ENCODE measurements around the gene NUDT3. TPM values are rescaled to one million over a fixed set of nuclear protein-coding genes. Genes with fewer than 3 reads are reported as not detected.
"Not testable (repeated sequence)": the region's sequence is repeated elsewhere in the genome, so short reads cannot be mapped to it uniquely, and the experiment has no call there.

Gene NUDT3
- polyA plus RNA-seq, 10 donors = 18.9 to 32.8 (median 24.2) TPM

- DNase-seq = no peak
These were observed 46.0 kb downstream of the NUDT3 start for GRCh38 chr6:34346175-34347119.

GRCh38 chr6:34343806-34344205 lies 48.7 kb downstream of the NUDT3 start:
- no peak for DNase-seq

GRCh38 chr6:34342247-34342646 lies 50.2 kb downstream of the NUDT3 start:
- no peak for DNase-seq

- no peak for DNase-seq
These were observed 50.9 kb downstream of the NUDT3 start for GRCh38 chr6:34341481-34341971.

- DNase-seq = no peak
These were observed 51.5 kb downstream of the NUDT3 start for GRCh38 chr6:34340906-34341480.

GRCh38 chr6:34340394-34340793 lies 52.1 kb downstream of the NUDT3 start:
- DNase-seq = no peak

- no peak for DNase-seq
These were observed 52.5 kb downstream of the NUDT3 start for GRCh38 chr6:34339971-34340370.

GRCh38 chr6:34339432-34339831 lies 53.0 kb downstream of the NUDT3 start:
- no peak for DNase-seq

GRCh38 chr6:34338811-34339210 lies 53.7 kb downstream of the NUDT3 start:
- DNase-seq = no peak

- no peak for DNase-seq
These were observed 54.1 kb downstream of the NUDT3 start for GRCh38 chr6:34338377-34338776.

GRCh38 chr6:34334796-34335416 lies 57.6 kb downstream of the NUDT3 start:
- no peak for DNase-seq

GRCh38 chr6:34333858-34334257 lies 58.6 kb downstream of the NUDT3 start:
- DNase-seq = no peak

- DNase-seq = no peak
These were observed 59.9 kb downstream of the NUDT3 start for GRCh38 chr6:34332251-34333198.

GRCh38 chr6:34331371-34332050 lies 61.0 kb downstream of the NUDT3 start:
- DNase-seq = peak in 1 of 3 donors; percentile 37

GRCh38 chr6:34329814-34330213 lies 62.7 kb downstream of the NUDT3 start:
- DNase-seq = not testable (repeated sequence)

- no peak for DNase-seq
These were observed 63.5 kb downstream of the NUDT3 start for GRCh38 chr6:34328969-34329368.

- not testable (repeated sequence) for DNase-seq
These were observed 64.9 kb downstream of the NUDT3 start for GRCh38 chr6:34327313-34328205.

- DNase-seq = no peak
These were observed 66.8 kb downstream of the NUDT3 start for GRCh38 chr6:34325633-34326032.

- peak; percentile 74 to 91 (median 86) for DNase-seq
These were observed 67.6 kb downstream of the NUDT3 start for GRCh38 chr6:34324738-34325444.

Data from muscle of back (tissue), 11 donors.